HEK293 (cell line): Measurements from ENCODE around the gene ANO8.

Experiments used
- FEZF1 ChIP-seq: fragments of 450-650 bp; formaldehyde crosslinking; IDR thresholded peaks from 2 replicates; pipeline ENCODE4 v1.5.1; 2016; ENCODE audit warnings: missing biosample characterization, missing genetic modification characterization
- HOXA7 ChIP-seq: sonication (generic); formaldehyde crosslinking; IDR thresholded peaks from 2 replicates; pipeline ENCODE4 v1.8.1; 2022; ENCODE audit warnings: missing genetic modification reagents, borderline replicate concordance
- IKZF3 ChIP-seq: fragments of 450-650 bp; IDR thresholded peaks from 2 replicates; pipeline ENCODE4 v1.5.0; 2018; ENCODE audit warnings: missing biosample characterization, mild to moderate bottlenecking, missing genetic modification characterization, moderate library complexity
- KLF7 ChIP-seq: fragments of 450-650 bp; formaldehyde crosslinking; IDR thresholded peaks from 2 replicates; pipeline ENCODE4 v1.5.1; 2016; ENCODE audit warnings: missing biosample characterization, missing genetic modification characterization, borderline replicate concordance
- MEIS1 ChIP-seq: sonication (generic); formaldehyde crosslinking; IDR thresholded peaks from 2 replicates; pipeline ENCODE4 v1.8.1; 2022; ENCODE audit warnings: missing genetic modification reagents, mild to moderate bottlenecking, borderline replicate concordance
- MYNN ChIP-seq: fragments of 450-650 bp; formaldehyde crosslinking; IDR thresholded peaks from 2 replicates; pipeline ENCODE4 v1.5.1; 2016; ENCODE audit warnings: missing biosample characterization, missing genetic modification characterization, borderline replicate concordance
- SP2 ChIP-seq: fragments of 450-650 bp; formaldehyde crosslinking; IDR thresholded peaks from 2 replicates; pipeline ENCODE4 v1.5.1; 2016; ENCODE audit warnings: missing biosample characterization, missing genetic modification characterization
- ZBTB1 ChIP-seq: fragments of 450-650 bp; formaldehyde crosslinking; IDR thresholded peaks from 2 replicates; pipeline ENCODE4 v1.5.1; 2016; ENCODE audit warnings: missing biosample characterization, missing genetic modification characterization
- ZBTB17 ChIP-seq: fragments of 450-650 bp; formaldehyde crosslinking; IDR thresholded peaks from 2 replicates; pipeline ENCODE4 v1.5.1; 2016; ENCODE audit warnings: missing biosample characterization, missing genetic modification characterization
- ZBTB20 ChIP-seq: fragments of 450-650 bp; formaldehyde crosslinking; IDR thresholded peaks from 2 replicates; pipeline ENCODE4 v1.5.1; 2016; ENCODE audit warnings: missing biosample characterization, missing genetic modification characterization
- ZFHX2 ChIP-seq: fragments of 450-650 bp; formaldehyde crosslinking; conservative IDR thresholded peaks from 2 replicates; pipeline ENCODE4 v1.5.1; 2016; ENCODE audit warnings: missing biosample characterization, missing genetic modification characterization
- ZFP41 ChIP-seq: fragments of 450-650 bp; formaldehyde crosslinking; IDR thresholded peaks from 2 replicates; pipeline ENCODE4 v1.5.1; 2016; ENCODE audit warnings: missing biosample characterization, missing genetic modification characterization, borderline replicate concordance
- ZNF112 ChIP-seq: fragments of 450-650 bp; formaldehyde crosslinking; IDR thresholded peaks from 2 replicates; pipeline ENCODE4 v1.5.0; 2017; ENCODE audit warnings: missing biosample characterization, missing genetic modification characterization
- ZNF174 ChIP-seq: fragments of 450-650 bp; formaldehyde crosslinking; IDR thresholded peaks from 2 replicates; pipeline ENCODE4 v1.5.0; 2017; ENCODE audit warnings: missing biosample characterization, mild to moderate bottlenecking, missing genetic modification characterization
- ZNF184 ChIP-seq: fragments of 450-650 bp; IDR thresholded peaks from 2 replicates; pipeline ENCODE4 v1.5.1; 2018; ENCODE audit warnings: missing biosample characterization, mild to moderate bottlenecking, missing genetic modification characterization
- ZNF211 ChIP-seq: fragments of 450-650 bp; formaldehyde crosslinking; IDR thresholded peaks from 2 replicates; pipeline ENCODE4 v1.5.1; 2016; ENCODE audit warnings: low read depth, missing biosample characterization, missing genetic modification characterization
- ZNF26 ChIP-seq: fragments of 450-650 bp; formaldehyde crosslinking; IDR thresholded peaks from 2 replicates; pipeline ENCODE4 v1.5.1; 2016; ENCODE audit warnings: missing biosample characterization, missing genetic modification characterization
- ZNF341 ChIP-seq: fragments of 450-650 bp; formaldehyde crosslinking; IDR thresholded peaks from 2 replicates; pipeline ENCODE4; 2016; ENCODE audit warnings: low read depth, missing biosample characterization, missing genetic modification characterization
- ZNF354C ChIP-seq: fragments of 450-650 bp; formaldehyde crosslinking; IDR thresholded peaks from 2 replicates; pipeline ENCODE4 v1.5.1; 2016; ENCODE audit warnings: missing biosample characterization, missing genetic modification characterization, low read depth, borderline replicate concordance
- ZNF404 ChIP-seq: fragments of 450-650 bp; formaldehyde crosslinking; IDR thresholded peaks from 2 replicates; pipeline ENCODE4 v1.5.1; 2017; ENCODE audit warnings: missing biosample characterization, missing genetic modification characterization
- ZNF529 ChIP-seq: fragments of 450-650 bp; formaldehyde crosslinking; IDR thresholded peaks from 2 replicates; pipeline ENCODE4 v1.5.1; 2017; ENCODE audit warnings: missing genetic modification characterization, missing biosample characterization; ENCODE audit not compliant: insufficient replicate concordance
- ZNF548 ChIP-seq: fragments of 450-650 bp; formaldehyde crosslinking; IDR thresholded peaks from 2 replicates; pipeline ENCODE4 v1.5.1; 2016; ENCODE audit warnings: missing biosample characterization, missing genetic modification characterization
- ZNF555 ChIP-seq: fragments of 450-650 bp; formaldehyde crosslinking; conservative IDR thresholded peaks from 2 replicates; pipeline ENCODE4 v1.5.1; 2017; ENCODE audit warnings: missing biosample characterization, mild to moderate bottlenecking, missing genetic modification characterization, inconsistent platforms
- ZNF571 ChIP-seq: fragments of 450-650 bp; formaldehyde crosslinking; IDR thresholded peaks from 2 replicates; pipeline ENCODE4 v1.5.0; 2017; ENCODE audit warnings: missing biosample characterization, missing genetic modification characterization
- ZNF580 ChIP-seq: fragments of 450-650 bp; formaldehyde crosslinking; IDR thresholded peaks from 2 replicates; pipeline ENCODE4 v1.5.1; 2016; ENCODE audit warnings: missing biosample characterization, missing genetic modification characterization
- ZNF600 ChIP-seq: fragments of 450-650 bp; formaldehyde crosslinking; IDR thresholded peaks from 2 replicates; pipeline ENCODE4 v1.5.1; 2016; ENCODE audit warnings: missing biosample characterization, missing genetic modification characterization
- ZNF610 ChIP-seq: fragments of 450-650 bp; formaldehyde crosslinking; IDR thresholded peaks from 2 replicates; pipeline ENCODE4 v1.5.1; 2016; ENCODE audit warnings: missing biosample characterization, missing genetic modification characterization, borderline replicate concordance
- ZNF658 ChIP-seq: fragments of 450-650 bp; formaldehyde crosslinking; IDR thresholded peaks from 2 replicates; pipeline ENCODE4; 2016; ENCODE audit warnings: missing biosample characterization, missing genetic modification characterization
- ZNF677 ChIP-seq: fragments of 450-650 bp; IDR thresholded peaks from 2 replicates; pipeline ENCODE4 v1.5.0; 2018; ENCODE audit warnings: missing biosample characterization, mild to moderate bottlenecking, missing genetic modification characterization, moderate library complexity
- ZNF701 ChIP-seq: fragments of 450-650 bp; formaldehyde crosslinking; IDR thresholded peaks from 2 replicates; pipeline ENCODE4 v1.5.1; 2016; ENCODE audit warnings: missing biosample characterization, missing genetic modification characterization
- ZNF707 ChIP-seq: fragments of 450-650 bp; formaldehyde crosslinking; IDR thresholded peaks from 2 replicates; pipeline ENCODE4 v1.5.1; 2016; ENCODE audit warnings: missing biosample characterization, missing genetic modification characterization
- TF ChIP-seq, protein P1 (sequence below): fragments of 450-650 bp; formaldehyde crosslinking; IDR thresholded peaks from 2 replicates; pipeline ENCODE4 v1.5.1; 2016; ENCODE audit warnings: missing biosample characterization, missing genetic modification characterization
- TF ChIP-seq, protein P2 (sequence below): fragments of 450-650 bp; formaldehyde crosslinking; conservative IDR thresholded peaks from 2 replicates; pipeline ENCODE4 v1.5.1; 2016; ENCODE audit warnings: low read depth, missing biosample characterization, missing genetic modification characterization

ANO8 gene

DNA sequence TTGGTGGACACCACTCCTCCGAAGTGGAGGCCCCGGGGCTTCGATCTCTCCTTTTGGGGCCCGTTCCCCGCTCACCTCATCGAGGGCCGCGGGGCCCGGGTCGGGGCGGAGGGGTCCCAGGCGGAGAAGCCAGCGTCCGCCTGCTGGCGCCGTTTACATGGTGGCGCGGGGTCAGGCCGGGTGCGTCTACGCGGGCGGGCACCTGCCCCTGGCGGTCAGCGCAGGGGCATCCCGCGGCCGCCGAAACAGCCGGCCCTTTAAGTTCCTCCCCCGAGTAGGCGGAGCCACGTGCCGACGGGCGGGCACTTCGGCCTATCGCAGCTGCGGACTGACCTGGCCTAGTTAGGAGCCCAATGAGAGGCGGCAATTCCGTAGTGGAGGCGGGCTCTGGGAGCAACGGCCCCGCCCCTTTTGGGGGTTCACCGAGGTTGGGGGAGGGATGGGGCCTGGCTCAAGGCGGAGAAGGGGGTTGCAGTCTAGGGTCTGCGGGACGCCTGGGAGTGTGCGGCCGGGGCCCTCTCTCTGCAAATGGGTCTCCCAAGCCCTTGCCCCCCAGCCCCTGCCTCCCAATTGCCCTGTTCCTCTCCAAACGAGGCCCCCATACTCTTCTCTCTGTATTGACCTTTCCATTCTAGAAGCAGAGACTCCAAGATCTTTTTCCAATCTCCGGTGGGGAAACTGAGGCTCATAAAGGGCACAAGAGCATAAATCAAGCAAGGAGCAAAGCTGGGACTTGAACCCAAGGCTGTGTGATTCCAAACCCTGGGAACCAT, 31.3 kb downstream of the ANO8 start, which contains the start of gene ABHD8 (continued):
- no peak for TF ChIP-seq ZNF677
- no peak for TF ChIP-seq ZNF658 (tag by site-specific recombination)
- no peak for TF ChIP-seq ZNF112 (tag by site-specific recombination)
- TF ChIP-seq ZNF174 (tag by site-specific recombination), result no peak
- TF ChIP-seq ZNF600 (tag by site-specific recombination), result no peak
- no peak; the same call in 1 of the 2 replicates for TF ChIP-seq ZNF184 (tag by site-specific recombination)
- TF ChIP-seq, protein P1, sequence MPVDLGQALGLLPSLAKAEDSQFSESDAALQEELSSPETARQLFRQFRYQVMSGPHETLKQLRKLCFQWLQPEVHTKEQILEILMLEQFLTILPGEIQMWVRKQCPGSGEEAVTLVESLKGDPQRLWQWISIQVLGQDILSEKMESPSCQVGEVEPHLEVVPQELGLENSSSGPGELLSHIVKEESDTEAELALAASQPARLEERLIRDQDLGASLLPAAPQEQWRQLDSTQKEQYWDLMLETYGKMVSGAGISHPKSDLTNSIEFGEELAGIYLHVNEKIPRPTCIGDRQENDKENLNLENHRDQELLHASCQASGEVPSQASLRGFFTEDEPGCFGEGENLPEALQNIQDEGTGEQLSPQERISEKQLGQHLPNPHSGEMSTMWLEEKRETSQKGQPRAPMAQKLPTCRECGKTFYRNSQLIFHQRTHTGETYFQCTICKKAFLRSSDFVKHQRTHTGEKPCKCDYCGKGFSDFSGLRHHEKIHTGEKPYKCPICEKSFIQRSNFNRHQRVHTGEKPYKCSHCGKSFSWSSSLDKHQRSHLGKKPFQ (tag by site-specific recombination), result no peak
- no peak for TF ChIP-seq ZNF354C (tag by site-specific recombination)
- no peak for TF ChIP-seq ZNF707
- TF ChIP-seq ZNF404 (tag by site-specific recombination), result no peak
- TF ChIP-seq ZBTB17 (tag by site-specific recombination), result no peak
- TF ChIP-seq HOXA7 (CRISPR knock-in tag), result no peak
- peak; percentile 18; the same call in 1 of the 2 replicates for TF ChIP-seq ZFHX2 (tag by site-specific recombination)
- no peak for TF ChIP-seq ZNF610 (tag by site-specific recombination)
- TF ChIP-seq ZNF529 (tag by site-specific recombination), result no peak
- TF ChIP-seq KLF7, result no peak
- TF ChIP-seq ZNF580 (tag by site-specific recombination), result no peak
- TF ChIP-seq SP2 (tag by site-specific recombination), result peak; percentile 100
- TF ChIP-seq ZNF555 (tag by site-specific recombination), result no peak
- no peak for TF ChIP-seq ZBTB1 (tag by site-specific recombination)
- TF ChIP-seq ZNF548 (tag by site-specific recombination), result no peak
- TF ChIP-seq FEZF1, result no peak
- no peak for TF ChIP-seq ZNF701 (tag by site-specific recombination)
- TF ChIP-seq, protein P2, sequence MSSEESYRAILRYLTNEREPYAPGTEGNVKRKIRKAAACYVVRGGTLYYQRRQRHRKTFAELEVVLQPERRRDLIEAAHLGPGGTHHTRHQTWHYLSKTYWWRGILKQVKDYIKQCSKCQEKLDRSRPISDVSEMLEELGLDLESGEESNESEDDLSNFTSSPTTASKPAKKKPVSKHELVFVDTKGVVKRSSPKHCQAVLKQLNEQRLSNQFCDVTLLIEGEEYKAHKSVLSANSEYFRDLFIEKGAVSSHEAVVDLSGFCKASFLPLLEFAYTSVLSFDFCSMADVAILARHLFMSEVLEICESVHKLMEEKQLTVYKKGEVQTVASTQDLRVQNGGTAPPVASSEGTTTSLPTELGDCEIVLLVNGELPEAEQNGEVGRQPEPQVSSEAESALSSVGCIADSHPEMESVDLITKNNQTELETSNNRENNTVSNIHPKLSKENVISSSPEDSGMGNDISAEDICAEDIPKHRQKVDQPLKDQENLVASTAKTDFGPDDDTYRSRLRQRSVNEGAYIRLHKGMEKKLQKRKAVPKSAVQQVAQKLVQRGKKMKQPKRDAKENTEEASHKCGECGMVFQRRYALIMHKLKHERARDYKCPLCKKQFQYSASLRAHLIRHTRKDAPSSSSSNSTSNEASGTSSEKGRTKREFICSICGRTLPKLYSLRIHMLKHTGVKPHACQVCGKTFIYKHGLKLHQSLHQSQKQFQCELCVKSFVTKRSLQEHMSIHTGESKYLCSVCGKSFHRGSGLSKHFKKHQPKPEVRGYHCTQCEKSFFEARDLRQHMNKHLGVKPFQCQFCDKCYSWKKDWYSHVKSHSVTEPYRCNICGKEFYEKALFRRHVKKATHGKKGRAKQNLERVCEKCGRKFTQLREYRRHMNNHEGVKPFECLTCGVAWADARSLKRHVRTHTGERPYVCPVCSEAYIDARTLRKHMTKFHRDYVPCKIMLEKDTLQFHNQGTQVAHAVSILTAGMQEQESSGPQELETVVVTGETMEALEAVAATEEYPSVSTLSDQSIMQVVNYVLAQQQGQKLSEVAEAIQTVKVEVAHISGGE, result no peak
- no peak for TF ChIP-seq MYNN (tag by site-specific recombination)
- TF ChIP-seq ZBTB20, result 0 out of 2 replicates have a peak, but pooled peaks have one; percentile 17
- TF ChIP-seq ZFP41 (tag by site-specific recombination), result no peak
- TF ChIP-seq ZNF26 (tag by site-specific recombination), result no peak
- TF ChIP-seq ZNF571 (tag by site-specific recombination), result no peak
- TF ChIP-seq ZNF341 (tag by site-specific recombination), result peak; percentile 86
- no peak for TF ChIP-seq IKZF3
- TF ChIP-seq MEIS1, result no peak
- TF ChIP-seq ZNF211 (tag by site-specific recombination), result no peak
